GM12878 (cell line): ENCODE measurements around the gene NEK10. TPM values are rescaled to one million over a fixed set of nuclear protein-coding genes. Genes with fewer than 3 reads are reported as not detected.
A peak's percentile ranks its signal among the peaks of the same experiment; 100 is the strongest.

Experiments
- BCL11A ChIP-seq: IDR thresholded peaks from 2 replicates; pipeline ENCODE4 v1.6.1; 2011; ENCODE audit warnings: low read depth, low read length
- JUNB ChIP-seq: IDR thresholded peaks from 2 replicates; pipeline ENCODE4 v1.6.1; 2016; ENCODE audit warnings: antibody characterized with exemption, mild to moderate bottlenecking
- KLF5 ChIP-seq: fragments of 450-650 bp; IDR thresholded peaks from 2 replicates; pipeline ENCODE4 v1.6.1; 2014; ENCODE audit warnings: mild to moderate bottlenecking; ENCODE audit not compliant: partially characterized antibody
- NFYB ChIP-seq: IDR thresholded peaks from 2 replicates; pipeline ENCODE4 v1.6.1; 2011; ENCODE audit warnings: low read depth, mild to moderate bottlenecking, low read length, improper control_type of control experiment, moderate library complexity; ENCODE audit not compliant: insufficient read depth
- PBX3 ChIP-seq: IDR thresholded peaks from 2 replicates; pipeline ENCODE4 v1.6.1; 2011; ENCODE audit warnings: mild to moderate bottlenecking, low read depth, low read length, moderate library complexity; ENCODE audit not compliant: insufficient replicate concordance
- POLR2AphosphoS5 ChIP-seq: IDR thresholded peaks from 2 replicates; pipeline ENCODE4 v1.6.1; 2011; ENCODE audit warnings: mild to moderate bottlenecking, low read length, inconsistent platforms
- SIX5 ChIP-seq: IDR thresholded peaks from 2 replicates; pipeline ENCODE4 v1.6.1; 2011; ENCODE audit warnings: mild to moderate bottlenecking, low read depth, low read length, moderate library complexity; ENCODE audit not compliant: severe bottlenecking
- SREBF1 ChIP-seq: IDR thresholded peaks from 2 replicates; pipeline ENCODE4 v1.6.1; 2012; ENCODE audit warnings: mild to moderate bottlenecking, low read length
- SUPT20H ChIP-seq: IDR thresholded peaks from 2 replicates; pipeline ENCODE4 v1.6.1; 2011; ENCODE audit warnings: low read depth, mild to moderate bottlenecking, low read length, moderate library complexity, borderline replicate concordance; ENCODE audit not compliant: control insufficient read depth
- USF2 ChIP-seq: IDR thresholded peaks from 2 replicates; pipeline ENCODE4 v1.6.1; 2011; ENCODE audit warnings: low read depth, low read length, improper control_type of control experiment, borderline replicate concordance
- ZNF384 ChIP-seq: IDR thresholded peaks from 2 replicates; pipeline ENCODE4 v1.6.1; 2012; ENCODE audit warnings: low read depth, mild to moderate bottlenecking, low read length, improper control_type of control experiment, borderline replicate concordance
- polyA plus RNA-seq, 11 experiments: library from polyadenylated mRNA; depleted of rRNA in 4 of 11; unstranded in 6 of 11; stranded (reverse) in 5 of 11; fragments of >200 nt; fragmentation: Nextera tagmentation in 4 of 11; fragmentation: Illumina TruSeq in 1 of 11; extraction: Ambion mirVana in 4 of 11; extraction: Trizol in 1 of 11; gene quantifications; 1 replicate in 1 of 11; 2 replicates in 10 of 11; pipeline versions ENCODE4 v1.2.1 to v1.2.3, GENCODE V29; 2011 to 2016; ENCODE audit warnings: inconsistent platforms in 2 of 11, missing spikeins in 2 of 11, low read depth in 1 of 11
- total RNA-seq, 4 experiments: library from RNA; depleted of rRNA in 3 of 4; stranded (reverse); fragments of >200 nt in 3 of 4; fragmentation: Illumina TruSeq in 1 of 4; extraction: Trizol in 1 of 4; gene quantifications; 2 replicates each; pipeline versions ENCODE4 v1.2.1 to v1.2.3, GENCODE V29; 2013 to 2021
- TF ChIP-seq, protein P1 (sequence below): fragments of 450-650 bp; IDR thresholded peaks from 2 replicates; pipeline ENCODE4 v1.6.1; 2017; ENCODE audit warnings: mild to moderate bottlenecking, low read depth, inconsistent platforms; ENCODE audit not compliant: poor library complexity, severe bottlenecking
- TF ChIP-seq, protein P2 (sequence below): IDR thresholded peaks from 2 replicates; pipeline ENCODE4 v1.6.1; 2012; ENCODE audit warnings: improper control_type of control experiment, low read depth, low read length; ENCODE audit not compliant: insufficient replicate concordance
- TF ChIP-seq, protein P3 (sequence below): IDR thresholded peaks from 2 replicates; pipeline ENCODE4 v1.6.1; 2012; ENCODE audit warnings: mild to moderate bottlenecking, low read depth, low read length

Gene NEK10
- total and polyA plus RNA-seq, 10 of the 15 experiments (the other 5 are each of a cell fraction or from before 2014, with no cell fraction given) = 0.06 to 0.40 (median 0.16) TPM; not detected in 2

DNA sequence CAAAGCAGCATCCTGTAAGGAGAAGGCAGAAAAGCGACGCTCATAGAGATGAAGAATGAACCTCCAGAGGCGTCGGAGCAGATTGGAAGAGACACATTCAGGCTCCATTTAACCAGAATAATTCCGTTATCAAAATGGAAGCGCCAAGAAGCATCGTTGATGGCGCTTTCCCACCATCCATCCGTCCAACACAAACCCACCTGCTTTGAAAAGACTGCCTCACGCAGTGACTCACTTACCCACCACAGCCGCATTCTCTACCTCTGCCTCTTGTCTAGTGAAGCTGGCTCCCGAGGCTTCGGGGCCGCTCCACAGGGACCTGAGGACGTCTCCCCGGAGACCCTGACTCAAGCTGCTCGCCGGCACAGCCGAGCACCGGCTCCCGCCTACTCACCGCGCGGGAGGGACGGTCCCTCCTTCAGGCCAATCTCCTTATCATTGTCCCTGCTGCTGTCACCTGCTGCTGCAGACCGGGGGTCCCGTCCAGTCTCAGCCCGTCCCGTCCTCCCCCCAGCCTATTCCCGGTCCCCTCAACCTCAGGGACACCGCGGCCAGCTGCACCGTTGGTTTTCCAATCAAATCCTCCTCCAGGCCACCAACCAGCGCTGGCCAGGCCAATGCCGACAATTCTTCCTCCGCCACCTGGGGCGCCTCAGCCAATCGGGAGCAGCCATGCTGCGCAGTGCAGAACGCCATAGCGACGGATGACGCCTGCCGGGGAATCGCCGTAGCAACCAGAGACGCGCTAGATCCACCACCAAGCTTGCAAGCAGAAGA lies at the start of gene NEK10 (continued):
- TF ChIP-seq, protein P1, sequence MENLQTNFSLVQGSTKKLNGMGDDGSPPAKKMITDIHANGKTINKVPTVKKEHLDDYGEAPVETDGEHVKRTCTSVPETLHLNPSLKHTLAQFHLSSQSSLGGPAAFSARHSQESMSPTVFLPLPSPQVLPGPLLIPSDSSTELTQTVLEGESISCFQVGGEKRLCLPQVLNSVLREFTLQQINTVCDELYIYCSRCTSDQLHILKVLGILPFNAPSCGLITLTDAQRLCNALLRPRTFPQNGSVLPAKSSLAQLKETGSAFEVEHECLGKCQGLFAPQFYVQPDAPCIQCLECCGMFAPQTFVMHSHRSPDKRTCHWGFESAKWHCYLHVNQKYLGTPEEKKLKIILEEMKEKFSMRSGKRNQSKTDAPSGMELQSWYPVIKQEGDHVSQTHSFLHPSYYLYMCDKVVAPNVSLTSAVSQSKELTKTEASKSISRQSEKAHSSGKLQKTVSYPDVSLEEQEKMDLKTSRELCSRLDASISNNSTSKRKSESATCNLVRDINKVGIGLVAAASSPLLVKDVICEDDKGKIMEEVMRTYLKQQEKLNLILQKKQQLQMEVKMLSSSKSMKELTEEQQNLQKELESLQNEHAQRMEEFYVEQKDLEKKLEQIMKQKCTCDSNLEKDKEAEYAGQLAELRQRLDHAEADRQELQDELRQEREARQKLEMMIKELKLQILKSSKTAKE = no peak
- TF ChIP-seq SREBF1 (no peak), JUNB (no peak), BCL11A (no peak), SUPT20H (no peak), POLR2AphosphoS5 (no peak), NFYB (peak; percentile 77; the same call in 1 of the 2 replicates), USF2 (no peak; the same call in 1 of the 2 replicates), SIX5 (peak; percentile 58), PBX3 (peak; percentile 4), ZNF384 (no peak), KLF5 (no peak)
- TF ChIP-seq, protein P2, sequence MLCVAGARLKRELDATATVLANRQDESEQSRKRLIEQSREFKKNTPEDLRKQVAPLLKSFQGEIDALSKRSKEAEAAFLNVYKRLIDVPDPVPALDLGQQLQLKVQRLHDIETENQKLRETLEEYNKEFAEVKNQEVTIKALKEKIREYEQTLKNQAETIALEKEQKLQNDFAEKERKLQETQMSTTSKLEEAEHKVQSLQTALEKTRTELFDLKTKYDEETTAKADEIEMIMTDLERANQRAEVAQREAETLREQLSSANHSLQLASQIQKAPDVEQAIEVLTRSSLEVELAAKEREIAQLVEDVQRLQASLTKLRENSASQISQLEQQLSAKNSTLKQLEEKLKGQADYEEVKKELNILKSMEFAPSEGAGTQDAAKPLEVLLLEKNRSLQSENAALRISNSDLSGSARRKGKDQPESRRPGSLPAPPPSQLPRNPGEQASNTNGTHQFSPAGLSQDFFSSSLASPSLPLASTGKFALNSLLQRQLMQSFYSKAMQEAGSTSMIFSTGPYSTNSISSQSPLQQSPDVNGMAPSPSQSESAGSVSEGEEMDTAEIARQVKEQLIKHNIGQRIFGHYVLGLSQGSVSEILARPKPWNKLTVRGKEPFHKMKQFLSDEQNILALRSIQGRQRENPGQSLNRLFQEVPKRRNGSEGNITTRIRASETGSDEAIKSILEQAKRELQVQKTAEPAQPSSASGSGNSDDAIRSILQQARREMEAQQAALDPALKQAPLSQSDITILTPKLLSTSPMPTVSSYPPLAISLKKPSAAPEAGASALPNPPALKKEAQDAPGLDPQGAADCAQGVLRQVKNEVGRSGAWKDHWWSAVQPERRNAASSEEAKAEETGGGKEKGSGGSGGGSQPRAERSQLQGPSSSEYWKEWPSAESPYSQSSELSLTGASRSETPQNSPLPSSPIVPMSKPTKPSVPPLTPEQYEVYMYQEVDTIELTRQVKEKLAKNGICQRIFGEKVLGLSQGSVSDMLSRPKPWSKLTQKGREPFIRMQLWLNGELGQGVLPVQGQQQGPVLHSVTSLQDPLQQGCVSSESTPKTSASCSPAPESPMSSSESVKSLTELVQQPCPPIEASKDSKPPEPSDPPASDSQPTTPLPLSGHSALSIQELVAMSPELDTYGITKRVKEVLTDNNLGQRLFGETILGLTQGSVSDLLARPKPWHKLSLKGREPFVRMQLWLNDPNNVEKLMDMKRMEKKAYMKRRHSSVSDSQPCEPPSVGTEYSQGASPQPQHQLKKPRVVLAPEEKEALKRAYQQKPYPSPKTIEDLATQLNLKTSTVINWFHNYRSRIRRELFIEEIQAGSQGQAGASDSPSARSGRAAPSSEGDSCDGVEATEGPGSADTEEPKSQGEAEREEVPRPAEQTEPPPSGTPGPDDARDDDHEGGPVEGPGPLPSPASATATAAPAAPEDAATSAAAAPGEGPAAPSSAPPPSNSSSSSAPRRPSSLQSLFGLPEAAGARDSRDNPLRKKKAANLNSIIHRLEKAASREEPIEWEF = no peak
- TF ChIP-seq, protein P3, sequence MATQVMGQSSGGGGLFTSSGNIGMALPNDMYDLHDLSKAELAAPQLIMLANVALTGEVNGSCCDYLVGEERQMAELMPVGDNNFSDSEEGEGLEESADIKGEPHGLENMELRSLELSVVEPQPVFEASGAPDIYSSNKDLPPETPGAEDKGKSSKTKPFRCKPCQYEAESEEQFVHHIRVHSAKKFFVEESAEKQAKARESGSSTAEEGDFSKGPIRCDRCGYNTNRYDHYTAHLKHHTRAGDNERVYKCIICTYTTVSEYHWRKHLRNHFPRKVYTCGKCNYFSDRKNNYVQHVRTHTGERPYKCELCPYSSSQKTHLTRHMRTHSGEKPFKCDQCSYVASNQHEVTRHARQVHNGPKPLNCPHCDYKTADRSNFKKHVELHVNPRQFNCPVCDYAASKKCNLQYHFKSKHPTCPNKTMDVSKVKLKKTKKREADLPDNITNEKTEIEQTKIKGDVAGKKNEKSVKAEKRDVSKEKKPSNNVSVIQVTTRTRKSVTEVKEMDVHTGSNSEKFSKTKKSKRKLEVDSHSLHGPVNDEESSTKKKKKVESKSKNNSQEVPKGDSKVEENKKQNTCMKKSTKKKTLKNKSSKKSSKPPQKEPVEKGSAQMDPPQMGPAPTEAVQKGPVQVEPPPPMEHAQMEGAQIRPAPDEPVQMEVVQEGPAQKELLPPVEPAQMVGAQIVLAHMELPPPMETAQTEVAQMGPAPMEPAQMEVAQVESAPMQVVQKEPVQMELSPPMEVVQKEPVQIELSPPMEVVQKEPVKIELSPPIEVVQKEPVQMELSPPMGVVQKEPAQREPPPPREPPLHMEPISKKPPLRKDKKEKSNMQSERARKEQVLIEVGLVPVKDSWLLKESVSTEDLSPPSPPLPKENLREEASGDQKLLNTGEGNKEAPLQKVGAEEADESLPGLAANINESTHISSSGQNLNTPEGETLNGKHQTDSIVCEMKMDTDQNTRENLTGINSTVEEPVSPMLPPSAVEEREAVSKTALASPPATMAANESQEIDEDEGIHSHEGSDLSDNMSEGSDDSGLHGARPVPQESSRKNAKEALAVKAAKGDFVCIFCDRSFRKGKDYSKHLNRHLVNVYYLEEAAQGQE = no peak
